Ureter (tissue), 1 donor: Measurements from ENCODE around the gene PBX1. TPM values are rescaled to one million over a fixed set of nuclear protein-coding genes. Genes with fewer than 3 reads are reported as not detected.

Experiments used
- DNase-seq: peaks from one replicate; pipeline ENCODE4 v3.0.0-alpha.2; 2020; ENCODE audit warnings: low spot score
- total RNA-seq: library from RNA; stranded (reverse); gene quantifications from one replicate; pipeline ENCODE4 v1.2.4, GENCODE V29; 2023
- donor health status: DM: yes; HTN: yes; CAD: no.

The PBX1 gene
- total RNA-seq, 1 donor from 2014 or later, result 169 TPM

DNA sequence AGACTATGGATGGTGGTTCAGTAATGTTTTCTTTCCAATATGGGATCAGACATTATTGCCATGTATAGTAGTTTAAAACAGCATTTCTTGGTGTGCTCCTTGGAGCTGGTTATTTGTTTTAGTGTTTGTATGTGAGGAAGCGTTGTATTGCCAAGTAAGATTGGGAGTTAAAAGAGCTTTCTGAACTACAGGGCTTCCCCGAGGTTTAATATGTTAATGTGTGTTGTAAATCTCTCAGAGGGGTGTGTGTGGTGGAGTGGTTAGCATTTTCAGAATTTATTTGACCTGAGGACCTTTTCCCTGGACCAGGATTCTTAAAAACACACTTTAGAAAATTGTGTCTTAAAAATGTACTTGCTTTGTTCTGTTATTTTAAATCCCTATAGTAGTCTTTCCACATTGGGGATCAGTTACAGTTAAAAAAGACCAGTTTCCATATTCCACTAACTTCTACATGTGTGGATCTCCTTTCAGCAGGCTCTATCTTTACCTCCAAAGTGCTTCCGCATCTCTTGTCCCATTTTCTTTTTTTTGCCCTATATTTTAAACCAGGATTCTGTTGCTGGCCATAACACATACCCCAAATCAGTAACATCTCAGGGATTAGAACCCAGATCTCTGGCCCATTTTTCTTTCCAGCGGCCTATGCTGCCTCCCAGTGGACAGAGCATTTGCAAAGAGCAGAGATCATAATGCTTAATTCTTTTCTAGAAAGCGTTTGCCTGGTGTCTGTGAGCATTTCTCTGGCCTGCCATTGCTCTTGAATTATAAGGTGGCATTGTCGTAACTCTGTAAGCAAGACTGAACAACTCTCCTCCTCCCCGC, 58.6 kb downstream of the PBX1 start:
- DNase-seq, result no peak

DNA sequence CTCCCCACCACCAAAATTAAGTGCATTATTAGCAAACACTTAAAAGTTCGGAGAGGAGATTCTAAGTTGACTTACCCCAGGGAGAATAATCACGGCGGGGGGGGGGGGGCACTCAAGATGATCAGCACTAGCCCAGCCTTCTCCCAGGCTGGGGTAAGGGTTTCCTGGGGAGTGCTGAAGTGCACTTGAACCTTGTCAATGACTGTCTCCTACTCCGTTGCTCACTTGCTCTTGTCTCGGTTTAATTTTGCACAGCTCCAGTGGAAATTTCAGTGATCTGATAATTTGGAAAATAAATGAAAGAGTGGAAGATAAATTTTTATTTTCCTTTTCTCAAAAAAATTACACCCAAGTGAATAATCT, 59.2 kb downstream of the PBX1 start:
- DNase-seq, result no peak

DNA sequence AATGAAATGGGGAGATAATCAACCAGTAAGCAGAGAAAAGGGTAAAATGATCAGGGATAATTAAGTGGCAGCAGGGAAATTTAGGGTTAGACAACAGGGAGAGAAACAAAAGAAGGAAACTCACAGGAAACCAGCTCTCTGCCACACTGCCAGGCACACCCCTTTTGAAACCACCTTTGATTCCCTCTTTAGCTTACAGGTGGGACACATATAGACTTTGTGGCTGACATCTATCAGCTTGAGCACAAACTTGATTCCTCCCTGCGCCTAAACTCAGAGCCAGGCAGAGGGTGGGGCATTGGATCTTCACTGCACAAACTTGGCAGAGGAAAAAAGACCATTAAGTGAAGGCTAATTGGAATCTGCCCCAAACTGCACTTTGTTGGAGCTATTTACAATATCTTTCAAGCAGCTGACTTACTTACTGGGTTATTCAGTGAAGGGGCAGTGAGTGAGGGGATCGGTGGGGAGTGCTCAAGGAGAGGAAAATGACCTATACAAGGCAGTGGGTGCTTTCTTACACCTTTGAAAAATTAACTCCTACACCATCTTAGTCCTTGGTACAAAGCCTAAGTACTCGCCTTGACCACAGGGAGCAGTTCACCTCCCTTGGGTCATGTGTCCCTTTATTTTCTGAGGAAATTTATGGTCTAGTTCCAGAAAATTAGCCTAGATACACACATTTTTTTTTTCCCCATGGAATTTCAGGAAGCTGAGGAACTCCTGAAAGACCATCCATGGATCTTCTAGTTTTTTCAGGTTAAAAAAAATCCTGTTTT, 60.2 kb downstream of the PBX1 start:
- DNase-seq, result no peak

DNA sequence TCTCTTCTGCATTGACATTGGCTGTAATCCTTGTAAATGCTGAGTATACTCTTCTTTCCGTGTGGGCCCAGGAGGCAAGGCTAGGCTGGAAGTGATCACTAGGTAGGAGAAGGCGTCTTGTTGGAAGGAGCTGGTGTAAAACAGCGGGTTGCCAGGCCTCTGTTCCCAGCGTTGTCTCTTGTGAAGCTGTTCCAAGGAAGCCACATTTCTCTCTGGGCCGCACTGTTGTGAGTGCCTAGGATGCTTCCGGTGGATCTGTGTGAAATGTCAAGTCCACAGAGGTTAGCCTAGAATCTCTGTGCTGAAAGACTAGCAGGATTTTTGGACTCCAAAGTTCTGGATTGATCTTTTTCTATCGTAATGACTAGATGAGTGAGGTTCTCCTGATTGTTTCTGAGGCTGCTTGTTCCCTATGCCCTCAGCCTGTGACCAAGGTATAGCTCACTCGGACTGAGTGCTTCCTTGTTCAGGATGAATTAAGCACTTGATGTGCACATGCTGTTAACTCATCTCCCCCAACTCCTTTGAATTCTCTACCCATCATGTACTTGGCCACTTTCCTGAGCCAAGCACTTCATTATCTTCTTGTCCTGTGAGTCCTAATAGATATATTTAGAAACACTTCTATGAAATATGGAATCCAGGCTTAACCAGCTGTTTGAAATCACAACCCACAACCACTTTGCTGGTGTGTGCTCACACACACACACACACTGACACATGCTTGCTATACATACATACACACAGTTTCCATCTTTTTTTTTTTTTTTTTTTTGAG, 63.3 kb downstream of the PBX1 start:
- DNase-seq, result no peak

DNA sequence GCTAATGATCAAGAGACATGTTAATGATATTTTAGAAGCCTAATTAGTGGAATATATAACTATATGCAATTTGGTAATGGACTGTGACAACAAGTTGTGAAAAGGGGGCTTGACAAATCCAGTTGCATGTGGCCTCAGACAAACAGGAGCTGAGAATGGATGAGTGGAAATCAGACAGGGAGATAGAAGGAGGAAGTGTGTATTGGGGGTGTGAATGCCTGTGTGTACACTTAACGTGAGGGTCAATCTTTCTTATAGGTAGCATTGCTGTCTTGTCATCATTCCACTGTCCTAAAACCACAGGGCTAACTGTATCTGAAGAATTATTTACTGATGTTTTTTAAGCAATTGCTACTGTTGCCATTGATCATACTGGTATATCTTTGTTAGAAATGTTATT, 64.8 kb downstream of the PBX1 start:
- no peak for DNase-seq

DNA sequence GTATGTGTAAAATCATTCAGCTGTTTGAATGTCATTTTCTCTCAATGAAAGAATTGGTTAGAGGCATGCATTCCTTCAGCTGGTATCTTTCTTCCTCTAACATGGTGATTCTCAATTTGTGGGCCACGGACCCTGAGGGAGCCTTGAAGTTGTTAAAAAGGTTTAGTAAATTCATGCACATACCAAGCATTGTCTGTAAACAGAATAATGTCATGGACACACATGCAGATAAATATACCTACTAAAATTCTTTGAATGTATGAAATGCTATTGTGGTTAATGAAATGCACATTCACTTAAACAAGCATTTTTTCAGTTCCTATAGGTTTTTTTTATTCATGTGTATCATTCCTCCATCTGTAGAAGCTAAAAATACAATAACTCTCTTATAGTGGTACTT, 65.4 kb downstream of the PBX1 start:
- DNase-seq, result no peak

DNA sequence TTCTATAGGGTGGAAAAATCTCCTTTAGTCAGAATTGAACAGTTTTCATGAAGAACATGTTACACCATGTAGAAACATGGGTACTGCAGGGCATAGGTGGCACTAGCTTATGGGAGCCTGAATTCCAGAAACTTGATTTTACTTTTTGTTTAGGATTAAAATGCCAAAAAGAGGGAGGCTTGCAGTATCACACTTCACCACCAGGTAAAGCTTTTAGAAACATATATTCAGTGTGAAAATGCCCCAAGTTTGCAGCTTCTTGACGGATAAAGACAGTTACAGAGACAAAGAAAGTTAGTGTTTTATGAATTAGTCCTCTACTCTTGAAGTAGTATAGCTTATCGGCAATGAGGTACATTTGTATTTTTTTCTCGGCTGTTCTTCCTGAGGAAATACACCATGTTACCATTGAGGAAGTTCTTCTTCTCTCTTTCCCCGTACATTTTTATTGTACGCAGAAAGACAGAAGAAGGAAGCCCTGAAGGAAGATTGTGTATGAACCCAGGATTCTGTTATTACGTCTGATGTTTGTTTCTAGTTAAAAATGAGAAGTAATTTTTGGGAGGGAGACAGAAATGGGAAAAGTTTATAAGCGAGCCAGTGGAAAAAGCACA, 66.1 kb downstream of the PBX1 start:
- no peak for DNase-seq

DNA sequence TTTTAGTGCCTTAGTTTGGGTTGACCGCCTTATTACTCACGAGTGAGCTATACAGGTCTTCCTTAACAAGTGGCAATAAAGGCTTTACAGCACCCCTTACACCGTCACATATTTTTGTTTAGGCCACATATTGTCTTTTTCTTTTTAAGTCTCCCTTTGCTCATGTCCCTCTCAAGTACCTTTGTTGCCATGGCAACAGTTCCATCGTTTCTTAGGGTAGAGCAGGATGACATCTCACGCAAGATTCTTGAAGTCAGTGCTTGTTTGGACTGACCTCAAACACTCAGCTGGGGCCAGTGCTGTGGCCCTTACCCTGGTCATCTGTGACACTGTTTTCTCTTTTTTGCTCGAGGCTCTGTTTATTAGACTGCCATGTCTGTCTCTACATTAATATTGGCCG, 69.8 kb downstream of the PBX1 start:
- no peak for DNase-seq

DNA sequence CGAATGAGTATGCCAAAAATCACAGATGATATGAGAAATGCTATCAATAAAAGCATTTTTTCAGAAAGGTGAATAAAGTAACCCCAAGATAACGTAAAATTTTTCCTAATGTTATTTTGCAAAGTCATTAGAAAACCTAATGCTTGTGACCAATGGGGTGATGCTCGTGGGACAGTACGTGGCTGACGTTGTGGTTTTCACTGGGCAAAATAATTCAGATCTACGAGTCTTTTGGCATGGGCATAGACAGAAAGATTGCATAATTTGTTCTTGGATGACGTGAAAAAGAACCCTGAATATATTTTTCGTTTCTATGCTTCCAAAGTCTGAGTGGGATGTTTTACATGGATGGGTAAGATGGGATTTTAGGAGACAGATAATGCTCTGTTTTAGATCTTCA, 71.0 kb downstream of the PBX1 start:
- no peak for DNase-seq

DNA sequence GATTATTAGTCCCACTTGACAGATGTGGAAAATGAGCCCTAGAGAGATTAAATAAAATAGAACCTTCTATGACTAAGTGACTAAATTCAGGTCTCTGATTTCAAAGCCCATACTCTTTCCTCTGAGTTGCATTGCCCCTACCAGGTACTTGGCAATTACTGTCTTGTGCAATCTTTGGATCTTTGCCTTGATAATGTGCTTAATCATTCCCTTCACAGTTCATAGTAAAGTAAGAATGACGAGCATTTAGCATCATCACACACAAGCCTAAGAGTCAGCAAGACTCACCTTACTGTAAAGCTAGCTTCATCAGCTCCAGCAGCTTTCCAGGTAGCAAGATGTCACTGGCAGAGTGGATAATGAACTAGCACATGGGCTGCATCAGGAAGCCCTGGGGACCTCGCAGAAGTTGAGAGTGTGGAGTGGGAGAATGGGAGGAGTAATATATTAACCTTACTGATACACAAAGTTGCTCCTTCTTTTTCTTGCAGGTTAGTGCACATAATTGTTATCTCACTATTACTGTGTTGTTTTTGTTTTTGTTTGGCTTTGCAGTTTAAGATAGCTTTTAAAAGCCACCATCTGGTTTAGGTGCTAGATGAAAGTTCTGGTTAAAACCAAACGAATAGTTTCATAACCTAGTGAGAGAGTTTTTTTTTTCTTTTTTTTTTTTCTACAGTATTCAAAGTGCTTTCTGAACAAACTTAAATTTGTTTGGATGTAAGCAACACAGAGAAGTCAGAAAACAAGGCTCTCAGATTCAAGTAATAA, 71.8 kb downstream of the PBX1 start:
- no peak for DNase-seq

DNA sequence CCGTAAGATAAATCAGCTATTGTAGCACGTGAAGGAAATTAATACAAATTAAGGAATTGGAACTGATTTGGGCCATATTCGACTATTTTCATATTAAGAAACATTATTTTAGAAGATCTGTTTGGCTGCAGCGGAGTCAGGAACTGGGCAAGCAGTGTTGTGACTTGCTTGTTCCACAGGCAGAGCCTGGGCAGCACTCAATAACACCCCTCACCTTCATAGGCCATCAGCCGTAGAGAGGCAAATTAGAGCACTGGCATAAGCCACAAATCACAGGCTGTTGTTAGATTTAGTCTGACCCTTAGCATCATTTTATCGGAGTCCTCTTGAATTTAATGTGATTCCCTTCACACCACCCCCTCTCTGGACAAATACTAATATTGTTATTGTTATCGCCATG, 72.8 kb downstream of the PBX1 start:
- DNase-seq, result no peak

DNA sequence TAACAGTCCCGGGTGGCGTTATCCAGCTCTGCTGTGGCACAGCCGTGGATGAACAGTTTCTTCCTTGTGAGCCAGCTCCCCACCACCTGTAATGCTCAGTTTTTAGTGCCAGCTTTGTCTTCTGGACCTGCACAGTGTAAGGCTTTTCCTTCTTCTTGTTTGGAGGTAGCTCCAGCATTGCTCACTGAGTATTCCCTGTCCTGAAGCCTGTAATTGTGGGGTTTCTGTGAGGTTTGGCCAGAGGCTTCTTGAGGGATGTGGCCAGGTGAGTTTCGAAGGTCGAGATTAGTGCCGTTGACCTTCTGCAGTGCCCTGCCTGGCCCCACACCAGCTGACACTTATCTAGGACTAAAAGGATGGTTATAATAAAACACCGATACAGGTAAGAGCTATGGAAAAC, 75.0 kb downstream of the PBX1 start:
- DNase-seq, result no peak

DNA sequence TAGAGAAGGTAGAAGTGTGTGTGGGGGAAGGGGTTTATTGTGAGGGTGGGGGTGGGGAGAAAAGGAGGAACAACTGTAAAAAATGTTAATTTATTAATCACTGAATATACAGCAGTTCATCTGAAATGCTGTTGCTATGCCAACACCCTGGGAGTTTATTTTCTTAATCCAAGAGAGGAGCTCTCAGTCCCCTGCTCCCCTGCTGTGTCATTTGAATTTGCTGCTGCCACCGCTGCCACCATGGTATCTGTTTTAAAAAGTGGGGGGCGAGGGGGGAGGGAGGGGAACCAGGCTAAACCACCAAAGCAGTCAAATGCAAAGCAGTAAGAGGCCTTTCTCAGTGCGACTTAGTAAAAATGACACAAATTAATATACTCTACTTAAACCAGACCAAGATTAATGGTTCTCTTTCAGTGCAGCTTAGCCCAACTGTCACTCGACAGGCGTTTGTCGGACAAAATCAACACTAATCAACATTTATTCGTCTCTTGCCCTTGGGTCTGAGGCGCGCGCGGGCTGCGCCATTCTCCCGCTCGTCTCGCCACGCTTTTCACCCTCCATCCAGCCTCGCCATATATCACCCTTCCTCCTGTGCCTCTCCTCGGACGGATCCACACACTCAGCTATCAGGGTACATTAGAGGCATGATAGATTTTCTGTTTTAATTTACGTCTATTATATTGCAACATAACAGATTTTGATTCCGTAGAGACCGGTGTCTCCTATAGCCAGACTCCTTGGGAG, 76.2 kb downstream of the PBX1 start:
- no peak for DNase-seq

DNA sequence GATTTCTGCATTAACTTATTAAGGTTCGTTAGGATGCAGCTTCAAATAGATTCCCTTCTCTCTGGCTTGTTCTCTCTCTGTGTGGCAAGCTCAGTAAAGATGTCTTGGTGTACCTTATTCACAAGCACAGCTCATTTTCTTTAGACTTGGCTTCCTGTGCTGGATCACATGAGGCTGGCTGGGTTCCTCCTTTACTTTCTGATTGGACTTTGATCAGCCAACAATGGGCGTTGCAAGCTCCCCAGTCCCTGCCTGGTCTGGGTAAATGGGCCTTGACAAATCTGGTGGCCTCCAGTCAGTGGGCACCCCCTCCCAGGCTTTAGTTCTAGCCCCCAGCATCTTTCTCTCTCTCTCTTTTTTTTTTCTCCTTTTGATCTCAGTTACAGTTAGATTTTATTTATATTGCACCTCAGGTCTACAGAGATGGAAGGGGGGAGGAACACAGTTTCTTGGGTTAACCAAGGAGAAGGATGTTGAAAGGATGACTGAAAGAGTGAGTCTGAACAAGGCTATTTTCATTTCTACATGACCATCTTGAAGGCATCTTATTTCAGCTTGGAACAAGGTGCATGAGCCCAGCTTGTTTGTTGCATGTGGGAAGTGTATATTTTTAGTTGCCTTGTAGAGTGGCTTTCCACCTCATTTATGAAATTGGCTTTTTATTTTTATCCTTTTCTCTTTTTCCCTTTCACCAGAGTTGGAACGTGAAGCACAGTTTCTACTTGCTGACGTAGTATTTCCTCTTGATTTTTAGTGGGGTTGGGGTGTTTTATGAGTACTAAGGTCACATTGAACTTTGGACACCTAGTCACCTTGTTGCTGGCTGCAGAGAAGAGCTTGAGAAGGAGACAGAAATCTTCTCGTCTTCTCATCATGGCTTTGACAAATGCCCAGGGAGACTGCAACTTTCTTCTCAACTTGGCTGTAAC, 77.1 kb downstream of the PBX1 start:
- no peak for DNase-seq

DNA sequence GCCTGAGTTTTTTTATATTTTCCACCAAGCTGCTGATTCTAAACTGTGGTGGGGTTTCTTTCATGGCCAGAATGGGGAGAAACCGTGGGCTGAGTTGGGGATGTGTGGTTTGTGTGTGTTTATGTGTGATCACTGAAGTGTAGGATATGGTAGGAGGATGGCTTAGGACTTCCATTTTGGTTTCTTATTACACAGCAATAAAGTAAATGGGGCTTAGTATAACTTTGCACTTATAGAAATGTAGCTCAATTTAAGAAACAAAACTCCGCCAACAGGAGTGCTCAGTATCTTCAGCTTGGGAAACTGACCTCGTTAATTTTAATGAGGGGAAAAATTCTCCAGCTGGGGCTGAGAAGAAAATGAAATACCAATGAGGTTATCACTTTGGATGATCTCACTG, 77.8 kb downstream of the PBX1 start:
- no peak for DNase-seq

DNA sequence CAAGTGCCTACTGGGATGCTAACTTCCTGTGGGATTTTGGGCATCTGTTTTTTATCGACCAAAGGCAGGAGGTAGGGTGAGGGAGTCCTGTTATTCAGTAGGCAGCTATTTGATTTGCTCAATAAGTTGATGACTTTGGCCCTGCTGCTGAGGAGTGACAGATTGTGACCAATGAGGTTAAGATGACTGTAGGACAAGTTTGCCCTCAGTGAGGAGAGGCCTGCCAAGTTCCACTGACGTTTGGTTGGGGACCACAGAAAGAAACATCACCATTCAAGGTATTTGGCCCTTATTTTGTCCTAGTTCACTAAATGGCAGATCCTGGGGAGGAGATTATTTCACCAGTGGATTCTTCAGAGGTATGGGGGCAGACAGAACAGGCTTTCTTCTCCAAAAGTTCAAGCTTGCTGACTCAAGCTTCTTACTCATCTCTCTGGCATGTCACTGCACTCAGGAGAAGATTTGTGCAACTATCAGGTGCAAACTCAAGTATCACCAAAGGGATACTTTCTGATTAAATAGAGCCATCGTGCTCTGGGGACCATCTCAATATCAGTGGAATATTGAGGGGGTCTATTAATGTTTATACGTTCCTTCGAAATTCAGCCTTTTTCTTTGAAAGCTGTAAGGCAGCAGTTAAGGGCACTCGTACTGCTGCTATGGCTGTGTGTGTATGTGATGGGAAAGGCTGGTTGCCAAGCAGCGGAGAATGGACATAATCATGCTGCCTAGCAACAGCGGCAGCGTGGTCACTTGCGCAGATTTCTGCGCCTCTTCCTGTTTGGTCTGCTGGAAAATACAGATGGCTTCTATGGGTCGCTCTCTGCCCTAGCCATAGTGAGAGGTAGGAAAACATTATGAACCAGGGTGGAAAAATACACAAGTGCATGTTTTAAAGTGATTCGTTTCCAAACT, 78.7 kb downstream of the PBX1 start:
- no peak for DNase-seq

DNA sequence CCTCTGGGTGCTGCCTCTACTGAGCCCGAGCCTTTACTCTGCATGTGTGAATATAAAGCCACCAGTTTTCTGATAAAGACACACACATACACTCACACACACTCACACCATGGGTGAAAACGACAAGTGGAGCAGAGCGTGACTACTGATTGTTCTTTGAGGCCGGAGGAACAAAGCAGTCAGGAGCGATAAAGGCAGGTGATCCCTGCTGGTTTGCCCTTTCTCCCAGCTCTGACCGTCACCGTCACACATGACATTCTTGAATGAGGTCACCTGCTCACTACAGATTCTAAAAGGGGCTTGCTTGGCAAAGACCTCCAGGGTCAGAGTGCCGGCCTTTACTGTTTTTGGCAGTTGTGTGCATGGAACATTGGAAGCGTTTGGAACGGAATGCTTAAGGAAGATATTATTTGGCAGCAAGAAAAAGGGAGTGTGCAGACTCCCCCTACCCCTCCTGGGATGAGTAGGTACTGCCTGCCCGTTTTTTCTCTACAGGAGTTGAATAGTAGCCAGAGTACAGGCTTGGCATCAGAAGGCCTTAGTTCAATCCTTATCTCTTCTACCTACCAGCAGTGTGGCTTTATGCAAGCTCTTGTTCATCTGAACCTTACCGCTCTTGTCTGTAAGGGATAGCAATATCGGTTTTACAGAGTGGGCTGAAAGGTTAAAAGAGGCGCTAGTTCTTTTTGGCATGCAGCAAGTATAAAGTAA, 79.7 kb downstream of the PBX1 start:
- DNase-seq, result no peak
